ENCODE measurements around the gene SLC22A25.
"Not testable (repeated sequence)": the region's sequence is repeated elsewhere in the genome, so short reads cannot be mapped to it uniquely, and the experiment has no call there.

SLC22A25 gene

DNA sequence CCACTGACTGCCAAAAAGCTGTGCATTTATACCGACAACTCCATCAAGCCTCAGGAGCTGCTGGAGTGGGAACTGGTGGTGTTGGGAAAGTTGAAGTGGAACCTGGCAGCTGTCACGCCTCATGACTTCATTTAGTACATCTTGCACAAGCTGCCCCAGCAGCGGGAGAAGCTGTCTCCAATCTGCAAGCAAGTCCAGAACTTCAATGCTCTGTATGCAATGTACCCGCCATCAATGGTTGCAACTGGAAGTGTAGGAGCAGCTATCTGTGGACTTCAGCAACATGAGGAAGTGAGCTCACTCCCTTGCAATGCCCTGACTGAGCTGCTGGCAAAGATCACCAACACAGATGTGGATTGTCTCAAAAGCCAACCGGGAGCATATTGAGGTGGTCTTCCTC is at the start of gene SLC22A25:
Gene SLC22A25 (minus strand): TSS at position 67 of the 400 bp plus-strand sequence. CDS start 13,947 bp downstream, outside the sequence.
- DNase-seq (ENCODE audit: low read depth in 2 of 2): no peak

DNA sequence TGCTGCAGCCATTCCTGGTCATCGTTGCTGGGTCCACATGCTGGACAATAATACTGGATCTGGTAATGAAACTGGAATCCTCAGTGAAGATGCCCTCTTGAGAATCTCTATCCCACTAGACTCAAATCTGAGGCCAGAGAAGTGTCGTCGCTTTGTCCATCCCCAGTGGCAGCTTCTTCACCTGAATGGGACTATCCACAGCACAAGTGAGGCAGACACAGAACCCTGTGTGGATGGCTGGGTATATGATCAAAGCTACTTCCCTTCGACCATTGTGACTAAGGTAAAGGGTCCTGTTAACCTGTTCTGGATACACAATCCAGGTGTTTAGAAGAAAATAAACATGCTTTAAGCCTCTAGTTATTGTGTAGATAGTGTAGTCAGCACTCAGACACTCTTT is 46.9 kb upstream of the SLC22A25 start:
- DNase-seq (ENCODE audit: low read depth in 2 of 2): no peak

DNA sequence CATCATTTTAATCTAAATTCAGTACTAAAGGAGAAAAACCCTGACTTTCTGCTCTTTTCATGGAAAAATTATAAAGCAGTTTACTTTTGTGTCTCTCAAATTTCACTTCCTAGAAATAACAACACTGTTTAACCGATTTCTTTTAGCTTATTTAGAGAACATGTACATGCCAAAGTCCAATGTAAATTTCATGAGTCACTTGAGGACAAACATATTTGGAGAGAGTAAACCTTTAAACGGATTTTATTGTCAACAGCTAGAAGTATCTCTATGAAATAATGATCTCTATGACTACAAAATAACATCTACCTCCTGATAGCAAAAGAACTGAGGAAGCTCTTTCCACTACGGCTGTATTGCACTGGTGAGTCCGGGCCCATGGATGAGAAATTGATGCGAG is 46.3 kb upstream of the SLC22A25 start:
- no peak for DNase-seq (ENCODE audit: low read depth in 2 of 2)

DNA sequence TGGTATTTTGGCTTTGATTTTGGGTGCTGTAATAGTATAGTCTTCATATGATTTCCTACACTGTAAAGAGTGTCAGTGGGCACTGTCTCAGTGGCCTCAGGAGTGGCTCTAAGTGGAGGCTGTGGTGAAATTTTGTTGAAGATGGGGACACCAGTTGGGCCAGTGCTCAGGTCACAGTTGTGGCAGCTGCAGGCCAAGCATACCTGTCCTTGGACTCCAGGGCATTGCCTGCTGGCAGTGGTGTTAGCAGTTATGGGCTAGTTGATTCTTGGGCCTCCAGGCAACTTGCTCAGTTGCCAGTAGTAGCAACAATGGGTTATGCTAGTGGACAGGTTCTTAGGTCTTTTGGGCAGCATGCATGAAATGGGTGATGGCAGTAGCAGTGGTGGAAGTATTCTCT is 39.2 kb upstream of the SLC22A25 start:
- no peak for DNase-seq (ENCODE audit: low read depth in 2 of 2)

DNA sequence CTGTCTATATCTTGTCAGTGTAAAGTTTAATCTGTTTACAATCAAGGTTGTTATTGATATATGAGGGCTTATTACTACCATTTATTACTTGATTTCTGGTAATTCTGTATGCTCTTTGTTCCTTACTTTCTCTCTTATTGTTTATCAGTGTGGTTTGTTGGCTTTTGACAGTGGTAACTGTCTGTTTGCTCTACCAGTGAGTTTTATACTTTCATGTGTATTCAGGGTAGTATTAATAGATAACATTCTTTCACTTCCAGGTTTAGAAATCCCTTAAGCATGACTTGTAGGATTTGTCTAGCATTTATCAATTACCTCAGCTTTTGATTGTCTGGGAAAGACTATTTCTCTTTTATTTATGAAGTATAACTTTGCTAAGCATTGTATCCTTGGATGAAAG is 37.5 kb upstream of the SLC22A25 start:
- no peak for DNase-seq (ENCODE audit: low read depth in 2 of 2)

DNA sequence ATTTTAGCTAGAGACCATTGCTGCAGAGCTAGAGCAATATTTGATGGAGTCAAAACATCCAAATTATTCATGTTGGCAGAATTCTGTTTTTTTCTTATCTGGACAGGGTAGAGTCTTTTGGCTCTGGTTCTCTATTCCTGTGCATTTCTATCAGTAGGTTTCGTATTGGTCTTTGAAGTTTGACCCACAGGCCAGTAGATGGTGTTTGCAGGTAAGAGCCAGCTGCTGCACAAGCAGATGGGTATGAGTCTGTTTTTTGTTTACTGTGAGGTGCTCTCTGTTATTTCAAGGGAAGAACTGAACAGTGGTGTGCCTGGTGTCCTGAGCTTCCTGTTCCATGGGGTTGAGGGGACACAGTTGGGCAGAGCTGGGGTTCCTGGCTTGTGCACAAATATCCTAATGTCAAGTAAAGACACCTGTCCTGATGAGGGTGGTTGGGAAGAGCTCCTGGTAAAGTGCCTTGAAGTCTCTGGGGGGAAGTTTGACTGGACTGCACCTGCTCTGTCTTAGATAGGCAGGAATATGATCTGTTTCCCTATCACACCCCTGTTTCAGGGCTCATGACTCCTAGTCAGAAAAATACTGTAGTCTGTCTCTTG is 34.0 kb upstream of the SLC22A25 start:
- DNase-seq (ENCODE audit: low read depth in 2 of 2): no peak

DNA sequence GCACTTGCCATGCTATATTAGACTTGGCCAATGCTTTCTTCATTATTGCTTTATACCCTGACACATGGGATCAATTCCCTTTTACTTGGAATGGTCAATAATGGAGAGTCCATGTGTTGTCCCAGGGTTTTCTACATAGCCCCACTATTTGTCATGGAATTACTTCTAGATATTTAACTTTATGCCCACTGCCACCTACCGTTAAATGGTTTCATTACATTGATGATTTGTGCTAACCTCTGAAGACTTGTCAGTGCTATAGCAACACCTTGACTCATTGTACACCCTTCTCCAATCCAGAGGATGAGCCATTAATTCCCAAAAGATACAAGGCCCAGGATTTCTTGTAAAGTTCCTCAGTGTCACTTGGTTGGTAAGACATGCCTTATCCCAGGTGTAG is 31.4 kb upstream of the SLC22A25 start:
- no peak for DNase-seq (ENCODE audit: low read depth in 2 of 2)

DNA sequence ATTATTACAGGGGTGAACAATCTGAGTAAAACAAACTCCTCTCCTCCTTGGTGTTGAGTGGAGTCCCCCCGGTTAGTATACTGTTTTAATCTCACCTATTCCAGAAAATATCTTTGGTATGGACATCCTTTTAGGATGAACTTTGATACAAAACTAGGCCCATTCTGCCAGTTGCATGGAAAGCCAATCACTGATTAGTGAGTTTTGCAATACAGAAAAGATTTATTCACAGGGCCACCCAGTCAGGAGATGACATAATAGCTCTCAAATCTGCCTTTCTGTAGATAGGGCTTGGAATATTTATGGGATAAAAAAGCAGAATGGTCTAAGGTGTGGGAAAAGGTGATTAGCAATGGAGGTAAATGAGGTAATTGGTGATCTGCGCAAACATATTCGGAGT is 30.3 kb upstream of the SLC22A25 start:
- no peak for DNase-seq (ENCODE audit: low read depth in 2 of 2)

DNA sequence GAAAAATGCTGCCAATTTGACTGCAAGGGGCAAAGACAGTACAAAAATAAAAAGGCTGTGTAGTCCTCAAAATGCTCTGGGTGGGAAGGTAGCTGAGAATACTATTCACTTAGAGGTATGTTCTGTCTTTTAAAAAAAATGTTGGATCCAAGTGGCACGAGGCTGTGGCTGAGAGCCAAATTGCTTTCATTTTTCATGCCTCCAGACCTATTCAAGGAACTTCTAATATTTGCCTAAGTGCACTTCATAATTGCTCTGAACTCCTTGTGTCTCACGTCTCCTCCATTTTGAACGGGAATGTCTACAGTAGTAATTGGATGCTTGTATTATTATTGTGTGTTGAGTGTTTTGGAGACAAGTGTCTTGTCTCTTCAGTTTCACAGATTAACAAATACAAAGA is 19.1 kb upstream of the SLC22A25 start:
- DNase-seq (ENCODE audit: low read depth in 2 of 2): no peak

DNA sequence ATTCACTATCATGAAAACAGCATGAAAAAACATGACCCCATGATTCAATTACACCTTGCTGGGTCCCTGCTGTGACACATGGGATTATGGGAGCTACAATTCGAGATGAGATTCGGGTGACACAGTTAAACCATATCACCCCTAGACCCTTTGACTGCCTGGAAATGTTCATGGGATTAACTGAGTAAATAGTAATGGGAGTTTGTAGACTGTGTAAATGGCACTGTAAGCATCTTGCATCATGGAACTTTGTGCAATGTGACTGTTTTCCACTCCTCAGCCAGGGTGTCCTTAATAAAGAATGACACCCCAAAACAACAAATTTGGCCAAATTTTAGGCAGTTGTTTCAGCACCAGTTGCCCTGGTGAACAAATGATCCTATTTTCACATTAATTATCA is 7.9 kb upstream of the SLC22A25 start:
- no peak for DNase-seq (ENCODE audit: low read depth in 2 of 2)

DNA sequence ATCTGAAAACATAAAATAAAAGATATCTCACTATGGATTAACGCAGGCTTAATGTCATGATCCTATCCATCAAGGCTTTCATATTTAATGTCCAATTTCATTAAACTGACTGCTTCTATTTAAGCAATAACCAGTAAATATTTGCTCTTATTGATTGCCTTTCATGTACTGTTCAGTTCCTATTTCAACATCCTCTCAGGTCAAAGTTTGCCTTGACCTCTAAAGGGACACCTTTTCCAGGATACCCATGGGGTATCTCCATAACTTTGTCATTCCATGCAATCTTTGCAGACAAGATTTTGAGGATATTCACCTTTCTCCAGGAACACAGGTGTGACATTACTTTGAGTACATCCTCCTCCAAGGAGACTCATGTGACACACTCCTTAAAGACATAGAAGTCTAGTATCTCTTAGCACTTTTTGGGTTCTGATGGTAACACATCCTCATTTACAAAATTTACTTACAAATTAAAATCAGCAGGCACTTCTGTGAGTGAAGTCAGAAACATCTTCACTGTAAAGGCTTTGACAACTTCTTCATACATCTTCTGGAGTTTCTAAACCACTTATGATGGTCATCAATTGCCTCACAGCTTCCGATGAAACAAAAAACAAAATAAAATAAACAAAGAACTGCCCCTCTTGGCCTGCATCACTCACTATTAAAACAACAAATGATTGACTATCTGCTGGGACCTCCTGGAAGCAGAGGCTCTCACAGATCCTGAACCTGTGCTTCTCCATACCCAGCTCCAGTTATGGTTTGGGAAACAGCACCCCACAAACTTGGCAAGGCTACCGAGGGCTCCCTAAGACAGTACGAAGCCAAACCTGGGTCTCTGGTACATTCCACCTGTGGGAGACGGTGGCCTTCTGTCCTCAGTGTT is 7.0 kb upstream of the SLC22A25 start:
- no peak for DNase-seq (ENCODE audit: low read depth in 2 of 2)

DNA sequence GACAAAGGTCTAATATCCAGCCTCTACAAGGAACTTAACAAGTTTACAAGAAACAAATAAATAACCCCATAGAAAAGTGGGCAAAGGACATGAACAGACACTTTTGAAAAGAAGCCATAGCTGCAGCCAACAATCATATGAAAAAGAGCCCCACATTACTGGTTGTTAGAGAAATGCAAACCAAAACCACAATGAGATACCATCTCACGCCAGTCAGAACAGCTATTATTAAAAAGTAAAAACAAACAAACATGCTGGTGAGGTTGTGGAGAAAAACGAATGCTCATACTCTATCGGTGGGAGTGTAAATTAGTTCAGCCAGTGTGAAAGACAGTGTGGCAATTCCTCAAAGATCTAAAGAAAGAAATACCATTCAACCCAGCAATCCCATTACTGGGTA is 5.6 kb upstream of the SLC22A25 start:
- DNase-seq (ENCODE audit: low read depth in 2 of 2): no peak

DNA sequence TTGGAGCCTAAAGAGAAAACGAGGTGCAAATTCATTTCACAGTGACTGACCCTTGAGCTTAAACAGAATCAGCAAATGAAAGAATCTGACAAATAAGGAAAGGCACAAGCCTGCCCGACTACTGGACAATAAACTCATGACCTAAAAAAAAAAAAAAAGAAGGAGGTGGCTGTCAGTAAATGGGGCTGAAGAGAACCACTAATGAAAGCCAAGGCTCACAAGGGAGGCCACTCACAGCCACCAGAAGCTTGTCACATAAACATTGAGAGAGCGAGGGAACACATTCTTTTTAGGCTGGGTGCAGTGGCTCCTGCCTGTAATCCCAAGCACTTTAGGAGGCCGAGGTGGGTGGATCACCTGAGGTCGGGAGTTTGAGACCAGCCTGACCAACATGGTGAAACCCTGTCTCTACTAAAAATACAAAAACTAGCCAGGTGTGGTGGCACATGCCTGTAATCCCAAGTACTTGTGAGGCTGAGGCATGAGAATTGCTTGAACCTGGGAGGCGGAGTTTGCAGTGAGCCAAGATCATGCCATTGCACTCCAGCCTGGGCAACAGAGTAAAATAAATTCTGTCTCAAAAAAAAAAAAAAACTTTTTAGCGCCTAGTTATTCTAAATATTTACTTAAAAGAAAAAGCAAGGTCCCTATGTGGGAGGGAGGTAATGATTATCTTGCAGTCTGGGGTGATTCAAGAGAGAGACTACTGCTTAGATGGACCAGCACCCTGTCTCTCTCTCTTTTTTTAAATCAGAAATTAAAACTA is 4.0 kb upstream of the SLC22A25 start:
- DNase-seq (ENCODE audit: low read depth in 2 of 2): not testable (repeated sequence)

DNA sequence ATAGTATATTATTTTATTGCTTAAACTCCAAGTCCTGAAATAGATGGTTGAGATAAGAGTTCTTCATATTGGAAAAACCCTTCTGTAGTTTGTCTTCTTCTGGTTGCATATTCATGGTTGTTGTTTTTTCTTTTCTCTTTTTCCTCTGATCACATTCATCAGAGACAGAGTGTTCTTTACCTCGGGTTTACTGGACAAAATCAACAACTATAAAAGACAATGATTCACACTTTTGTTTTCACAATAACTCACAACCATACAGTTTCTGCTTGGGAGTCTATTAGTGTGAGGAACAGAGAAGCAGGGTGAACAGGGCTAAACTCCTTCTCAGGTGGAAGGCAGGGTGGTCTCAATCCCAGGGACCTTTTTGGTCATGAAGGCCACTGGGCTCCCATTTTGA is 2.6 kb upstream of the SLC22A25 start:
- DNase-seq (ENCODE audit: low read depth in 2 of 2): no peak

DNA sequence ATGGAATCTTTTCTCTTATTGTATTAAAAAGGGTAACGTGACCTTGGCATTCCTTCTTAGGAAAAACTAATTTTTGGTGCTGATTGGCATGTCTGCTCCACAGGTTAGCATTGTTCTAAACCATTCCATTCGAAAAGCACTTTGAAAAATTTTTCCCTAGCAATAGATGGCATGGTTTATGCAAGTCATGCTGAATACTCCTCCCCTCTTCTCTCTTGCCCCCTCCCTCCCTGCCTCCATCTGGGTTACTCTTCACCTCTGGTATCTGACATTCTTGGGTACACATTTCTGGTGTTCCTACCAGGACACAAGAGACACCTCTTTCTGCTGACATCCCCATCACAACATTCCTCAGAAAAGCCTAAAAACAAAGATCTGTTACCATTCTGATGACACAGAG is 1.5 kb upstream of the SLC22A25 start:
- no peak for DNase-seq (ENCODE audit: low read depth in 2 of 2)

DNA sequence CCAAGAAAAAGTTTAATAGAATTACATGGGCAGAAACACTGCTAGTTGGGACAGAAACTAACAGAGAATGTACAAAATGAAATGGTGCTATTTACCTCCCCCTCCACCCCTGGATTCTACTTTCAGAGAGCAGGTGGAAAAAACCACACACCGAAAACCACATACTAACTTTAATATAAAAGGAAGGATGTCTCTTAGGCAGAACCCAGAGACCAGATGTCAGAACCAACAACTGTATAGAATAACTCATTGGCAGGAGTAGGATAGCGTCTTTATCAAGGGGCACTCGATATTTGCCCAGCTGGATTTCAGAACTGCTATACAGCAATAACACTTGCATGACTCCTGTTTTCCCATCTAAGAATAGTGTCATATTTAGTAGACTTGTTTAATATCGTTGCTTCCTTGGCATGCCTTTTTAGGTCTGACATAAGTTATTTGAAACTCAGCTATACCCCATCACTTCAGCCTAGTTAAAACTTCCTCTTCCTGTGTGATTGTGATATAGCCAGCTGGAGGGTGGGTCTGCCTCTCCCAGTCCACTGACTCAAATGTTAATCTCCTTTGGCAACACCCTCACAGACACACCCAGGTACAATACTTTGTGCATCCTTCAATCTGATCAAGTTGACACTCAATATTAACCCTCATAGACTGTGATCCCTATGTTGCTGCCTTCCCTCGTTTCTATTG is 1.2 kb downstream of the SLC22A25 start:
- no peak for DNase-seq (ENCODE audit: low read depth in 2 of 2)

DNA sequence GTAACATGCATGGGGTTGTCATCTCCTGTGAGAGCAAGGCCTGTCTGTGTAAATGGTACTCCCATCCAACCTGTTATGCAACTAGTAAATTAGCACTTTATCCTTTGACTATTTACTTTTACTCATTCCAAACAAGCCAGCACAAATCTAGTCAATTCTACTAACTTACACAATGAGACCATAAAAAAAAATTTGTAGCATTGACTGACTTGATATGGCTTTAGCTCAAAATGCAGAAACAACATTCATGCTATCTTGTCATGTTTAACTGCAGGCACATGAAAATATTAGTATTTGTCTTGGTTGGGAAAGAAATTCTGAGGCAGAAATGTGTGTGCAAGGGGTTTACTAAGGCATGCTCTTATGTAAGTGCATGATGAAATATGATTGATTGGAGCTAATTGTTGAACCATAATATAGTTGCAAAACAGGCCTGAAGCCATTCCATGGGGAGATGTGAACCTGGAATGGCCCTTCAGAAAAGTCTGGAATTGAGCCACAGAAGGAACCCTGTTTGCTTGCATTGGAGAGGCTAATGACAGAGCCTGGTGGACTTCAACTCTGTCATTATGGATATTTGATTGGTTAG is 2.5 kb downstream of the SLC22A25 start:
- no peak for DNase-seq (ENCODE audit: low read depth in 2 of 2)

DNA sequence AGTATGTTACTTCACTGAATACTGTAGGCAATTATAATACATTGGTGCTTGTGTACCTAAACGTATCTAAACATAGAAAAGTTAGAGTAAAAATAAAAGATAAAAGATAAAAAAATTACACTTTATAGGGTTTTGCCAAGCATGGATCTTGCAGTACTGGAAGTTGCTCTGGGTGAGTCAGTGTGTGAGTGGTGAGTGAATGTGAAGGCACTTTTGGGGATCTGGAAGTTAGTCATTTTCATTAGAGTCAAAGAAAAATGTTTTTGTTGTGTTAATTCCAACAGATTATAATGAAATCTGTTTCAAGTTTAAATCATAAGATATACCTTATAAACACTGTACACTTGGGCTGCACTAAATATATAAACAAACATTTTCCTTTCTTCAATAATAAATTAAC is 3.3 kb downstream of the SLC22A25 start:
- no peak for DNase-seq (ENCODE audit: low read depth in 2 of 2)

DNA sequence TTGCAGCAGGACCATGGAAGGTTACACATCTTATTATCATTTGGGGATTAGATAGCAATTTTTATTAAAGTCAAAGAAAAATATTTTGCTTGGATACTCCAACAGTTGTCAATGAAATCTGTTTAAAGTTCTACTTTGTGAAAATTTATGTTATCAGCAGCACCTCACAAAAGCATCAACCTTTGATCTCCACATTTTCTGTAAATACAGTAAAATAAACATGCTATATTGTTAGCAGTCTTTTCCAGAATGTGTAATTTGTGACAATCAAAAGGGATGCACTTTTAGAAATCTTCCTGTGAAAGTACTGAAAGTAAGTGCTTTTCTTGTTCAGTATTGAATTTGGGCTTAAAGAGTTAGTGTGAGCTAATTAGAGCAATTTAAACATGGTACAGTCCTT is 4.1 kb downstream of the SLC22A25 start:
- DNase-seq (ENCODE audit: low read depth in 2 of 2): no peak

DNA sequence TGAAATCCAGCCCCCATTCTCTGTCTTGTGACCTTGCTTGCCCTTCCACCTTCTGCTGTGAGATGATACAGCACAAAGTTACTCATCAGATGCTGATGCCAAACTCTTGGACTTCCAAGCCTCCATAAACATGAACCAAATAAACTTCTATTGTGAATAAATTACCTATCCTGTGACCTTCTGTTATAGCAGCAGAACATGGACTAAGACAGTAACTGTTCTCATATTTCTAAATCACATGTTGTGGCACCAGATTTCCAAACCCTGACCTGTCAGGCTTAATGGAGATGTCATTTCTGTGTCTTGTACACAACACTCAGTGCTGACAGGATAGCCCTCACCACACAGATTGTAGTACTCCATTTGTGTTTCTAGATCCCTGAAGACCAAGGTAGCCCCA is 6.0 kb downstream of the SLC22A25 start:
- DNase-seq (ENCODE audit: low read depth in 2 of 2): no peak

All from stimulated activated CD8-positive, alpha-beta memory T cell treated with anti-CD3 and anti-CD28 coated beads, Interleukin-15, amount 100 ng/mL, for 48 hours (primary cell).